CD14-positive monocyte (primary cell): ENCODE data around the gene CROCC2. TPM values are rescaled to one million over a fixed set of nuclear protein-coding genes. Genes with fewer than 3 reads are reported as not detected.

Source experiments
- DNase-seq, 3 donors: peaks; one replicate each; pipeline ENCODE4 v3.0.0-alpha.2; 2011 to 2022
- H2AFZ ChIP-seq: 2 replicates; pipeline ENCODE4 v1.6.0; 2012; ENCODE audit warnings: mild to moderate bottlenecking, low read depth, low read length, inconsistent platforms; ENCODE audit not compliant: insufficient read depth, poor library complexity, severe bottlenecking
- H3K27ac ChIP-seq, 2 donors: 1 replicate in 1 of 2; 2 replicates in 1 of 2; pipeline ENCODE4 v1.5.1; 2012 to 2013; ENCODE audit warnings: low read length in 2 of 2, control low read depth in 1 of 2, inconsistent platforms in 1 of 2, low read depth in 1 of 2, mild to moderate bottlenecking in 1 of 2
- H3K27me3 ChIP-seq, 2 donors: one replicate each; pipeline versions ENCODE4 v1.6.0 to v1.6.1; 2011 to 2013; ENCODE audit warnings: low read length in 2 of 2; ENCODE audit not compliant: control insufficient read depth in 2 of 2, insufficient read depth in 2 of 2
- H3K36me3 ChIP-seq, 2 donors: replicated peaks in 1 of 2; 1 replicate in 1 of 2; 2 replicates in 1 of 2; pipeline versions ENCODE4 v1.5.1 to v1.6.1; 2012 to 2013; ENCODE audit warnings: low read length in 2 of 2, control low read depth in 1 of 2, inconsistent platforms in 1 of 2, mild to moderate bottlenecking in 1 of 2; ENCODE audit not compliant: insufficient read depth in 2 of 2, control insufficient read depth in 1 of 2
- H3K4me1 ChIP-seq, 2 donors: 1 replicate in 1 of 2; 2 replicates in 1 of 2; pipeline versions ENCODE4 v1.5.1 to v1.6.1; 2012 to 2013; ENCODE audit warnings: low read length in 2 of 2, control low read depth in 1 of 2, inconsistent platforms in 1 of 2, mild to moderate bottlenecking in 1 of 2, moderate library complexity in 1 of 2; ENCODE audit not compliant: insufficient read depth in 2 of 2, control insufficient read depth in 1 of 2
- H3K4me2 ChIP-seq: replicated peaks from 2 replicates; pipeline ENCODE3; 2012; ENCODE audit warnings: low read length, moderate library complexity, mild to moderate bottlenecking; ENCODE audit not compliant: poor library complexity, severe bottlenecking; ENCODE audit errors: extremely low read depth
- H3K4me3 ChIP-seq, 3 experiments: fragments of 200-600 bp in 1 of 3; sonication (generic) in 1 of 3; replicated peaks in 1 of 3; 1 replicate in 2 of 3; 2 replicates in 1 of 3; pipeline ENCODE4 v1.5.1; 2011 to 2013; ENCODE audit warnings: low read length in 3 of 3, mild to moderate bottlenecking in 3 of 3, control low read depth in 2 of 3, low read depth in 2 of 3, inconsistent platforms in 1 of 3, moderate library complexity in 1 of 3
- H3K79me2 ChIP-seq: 2 replicates; pipeline ENCODE4 v1.6.0; 2012; ENCODE audit warnings: mild to moderate bottlenecking, control low read depth, inconsistent platforms, low read length, moderate library complexity; ENCODE audit not compliant: insufficient read depth
- H3K9ac ChIP-seq: 2 replicates; pipeline ENCODE4 v1.6.0; 2017; ENCODE audit warnings: low read length, mild to moderate bottlenecking; ENCODE audit not compliant: insufficient read depth, poor library complexity, severe bottlenecking
- H3K9me3 ChIP-seq, 2 donors: replicated peaks in 1 of 2; 1 replicate in 1 of 2; 2 replicates in 1 of 2; pipeline versions ENCODE4 v1.5.1 to v1.6.1; 2012 to 2013; ENCODE audit warnings: low read length in 2 of 2, control low read depth in 1 of 2; ENCODE audit not compliant: control insufficient read depth in 1 of 2, insufficient read depth in 1 of 2
- H4K20me1 ChIP-seq: 2 replicates; pipeline ENCODE4 v1.6.0; 2012; ENCODE audit warnings: mild to moderate bottlenecking, low read length, control low read depth, moderate library complexity; ENCODE audit not compliant: insufficient read depth
- H3K27ac Mint-ChIP-seq, 7 donors: one replicate each; pipeline ENCODE4 v1.8.0; 2020; ENCODE audit warnings: mild to moderate bottlenecking in 7 of 7, mixed read lengths in 7 of 7, moderate library complexity in 6 of 7, inconsistent platforms in 2 of 7
- H3K27me3 Mint-ChIP-seq, 3 donors: one replicate each; pipeline ENCODE4 v1.8.0; 2021 to 2022; ENCODE audit warnings: low read depth in 3 of 3, mild to moderate bottlenecking in 3 of 3, mixed read lengths in 3 of 3, moderate library complexity in 3 of 3, inconsistent platforms in 1 of 3
- H3K36me3 Mint-ChIP-seq, 2 donors: one replicate each; pipeline ENCODE4 v1.8.0; 2020; ENCODE audit warnings: mixed read lengths in 2 of 2, inconsistent platforms in 1 of 2, mild to moderate bottlenecking in 1 of 2
- H3K4me1 Mint-ChIP-seq: one replicate; pipeline ENCODE4 v1.8.0; 2020; ENCODE audit warnings: mild to moderate bottlenecking, mixed read lengths
- H3K4me3 Mint-ChIP-seq, 2 donors: one replicate each; pipeline ENCODE4 v1.8.0; 2020; ENCODE audit warnings: mild to moderate bottlenecking in 2 of 2, mixed read lengths in 2 of 2, moderate library complexity in 1 of 2
- H3K9me3 Mint-ChIP-seq, 7 donors: one replicate each; pipeline ENCODE4 v1.8.0; 2020 to 2022; ENCODE audit warnings: mixed read lengths in 7 of 7, mild to moderate bottlenecking in 6 of 7, moderate library complexity in 6 of 7, inconsistent platforms in 2 of 7
- CTCF ChIP-seq: fragments of 200-600 bp; IDR thresholded peaks from one replicate; pipeline ENCODE4 v1.8.0; 2022; ENCODE audit warnings: antibody characterized with exemption, mild to moderate bottlenecking
- WGBS: methylation state at CpG from one replicate; pipeline ENCODE4 v1.1.5; 2013; ENCODE audit warnings: missing lambda C conversion rate; ENCODE audit not compliant: insufficient coverage; 5-methylcytosine and 5-hydroxymethylcytosine counted together
- intact Hi-C, 2 donors: fragments of 100-400 bp; cut with micrococcal nuclease; formaldehyde crosslinking; loops; one replicate each; pipeline versions ENCODE4 v1.15.0 to v1.15.1; 2023
- polyA plus RNA-seq, 3 donors: library from polyadenylated mRNA; depleted of rRNA in 1 of 3; unstranded in 2 of 3; stranded (reverse) in 1 of 3; fragments of 300-500 nt in 2 of 3; fragments of >200 nt in 1 of 3; fragmentation: Illumina TruSeq in 2 of 3; gene quantifications; 1 replicate in 2 of 3; 2 replicates in 1 of 3; pipeline ENCODE4 v1.2.3, GENCODE V29; 2012 to 2021

CROCC2 gene
- polyA plus RNA-seq, 3 donors, result 0.15 TPM; not detected in 2

- H3K9me3 Mint-ChIP-seq, result no peaks in the 10 kb centered on the region
- no peaks in the 10 kb centered on the region for H3K36me3 ChIP-seq
- H3K9ac ChIP-seq, result no peak overlapping the region
- no peak overlapping the region for H3K27ac Mint-ChIP-seq
- H2AFZ ChIP-seq, result no peak overlapping the region
- 89% methylated on average over 7 of the region's 9 CpGs for WGBS
- no peaks in the 10 kb centered on the region for H3K4me1 Mint-ChIP-seq
- no peak overlapping the region for H3K4me3 ChIP-seq
- no peaks in the 10 kb centered on the region for H3K27me3 ChIP-seq
- no peaks in the 10 kb centered on the region for H3K79me2 ChIP-seq
- H4K20me1 ChIP-seq, result no peaks in the 10 kb centered on the region
- intact Hi-C loops, result no loop called here
- H3K36me3 Mint-ChIP-seq, result no peaks in the 10 kb centered on the region
- TF ChIP-seq CTCF, result no peak
- H3K4me3 Mint-ChIP-seq, result no peak overlapping the region
- peaks cover 2 to 5% (median 3%) of the 10 kb centered on the region in 3 donors for H3K27me3 Mint-ChIP-seq
- H3K4me1 ChIP-seq, result no peaks in the 10 kb centered on the region
- no peaks in the 10 kb centered on the region for H3K9me3 ChIP-seq
- H3K4me2 ChIP-seq, result no peak overlapping the region
- no peak overlapping the region for H3K27ac ChIP-seq
- no peak for DNase-seq
Observed at GRCh38 chr2:240894006-240894405, 12.1 kb upstream of the CROCC2 start.

GRCh38 chr2:240894836-240895558 is 11.1 kb upstream of the CROCC2 start:
- H3K4me1 Mint-ChIP-seq, result no peaks in the 10 kb centered on the region
- 92% methylated on average over 28 of the region's 28 CpGs for WGBS

More at GRCh38 chr2:240894836-240895558, 11.1 kb upstream of the CROCC2 start:
- no peaks in the 10 kb centered on the region for H3K36me3 Mint-ChIP-seq
- Histone ChIP-seq H4K20me1 (no peaks in the 10 kb centered on the region), H3K4me3 (no peak overlapping the region), H3K27me3 (no peaks in the 10 kb centered on the region), H3K4me1 (no peaks in the 10 kb centered on the region), H3K36me3 (no peaks in the 10 kb centered on the region), H3K9me3 (no peaks in the 10 kb centered on the region), H3K27ac (no peak overlapping the region), H2AFZ (no peak overlapping the region), H3K9ac (no peak overlapping the region), H3K4me2 (no peak overlapping the region), H3K79me2 (no peaks in the 10 kb centered on the region)
- no peaks in the 10 kb centered on the region for H3K9me3 Mint-ChIP-seq
- no peak overlapping the region for H3K4me3 Mint-ChIP-seq
- intact Hi-C loops, result no loop called here
- peaks cover 2 to 5% (median 3%) of the 10 kb centered on the region in 3 donors for H3K27me3 Mint-ChIP-seq
- H3K27ac Mint-ChIP-seq, result peak overlapping the region in 1 of 7 donors; percentile 40
- no peak for DNase-seq
- no peak for TF ChIP-seq CTCF
